T-helper 17 cell (primary cell): ENCODE measurements around the gene MYL7. TPM values are rescaled to one million over a fixed set of nuclear protein-coding genes. Genes with fewer than 3 reads are reported as not detected.

Experiments
- ATAC-seq: fragments of 150-1000 bp; cut with Tn5 transposase; 2 replicates; pipeline ENCODE4 v1.10.0; 2021; ENCODE audit warnings: mild to moderate bottlenecking, moderate library complexity
- DNase-seq, 3 donors: peaks; one replicate each; pipeline versions ENCODE4 v3.0.0 to v3.0.0-alpha.2; 2020 to 2021
- H3K9me3 ChIP-seq: one replicate; pipeline ENCODE4 v1.7.0; 2013; ENCODE audit warnings: low read length, mild to moderate bottlenecking; ENCODE audit not compliant: control insufficient read depth, poor library complexity, severe bottlenecking
- H3K27ac Mint-ChIP-seq: one replicate; pipeline ENCODE4 v1.8.0; 2022; ENCODE audit warnings: mild to moderate bottlenecking, moderate library complexity, mixed read lengths
- H3K27me3 Mint-ChIP-seq: one replicate; pipeline ENCODE4 v1.8.0; 2022; ENCODE audit warnings: mixed read lengths
- H3K36me3 Mint-ChIP-seq: one replicate; pipeline ENCODE4 v1.8.0; 2022; ENCODE audit warnings: low read depth, mixed read lengths
- H3K4me1 Mint-ChIP-seq: one replicate; pipeline ENCODE4 v1.8.0; 2022; ENCODE audit warnings: mild to moderate bottlenecking, mixed read lengths
- H3K4me3 Mint-ChIP-seq: one replicate; pipeline ENCODE4 v1.8.0; 2022; ENCODE audit warnings: mild to moderate bottlenecking, moderate library complexity, mixed read lengths
- total RNA-seq, 4 donors: library from RNA in 2 of 4; stranded (reverse) in 2 of 4; gene quantifications; one replicate each; pipeline ENCODE4 v1.2.3 and lab custom pipeline; 2022 to 2026

Gene MYL7
- total RNA-seq, 2 donors from 2014 or later = not detected

DNA sequence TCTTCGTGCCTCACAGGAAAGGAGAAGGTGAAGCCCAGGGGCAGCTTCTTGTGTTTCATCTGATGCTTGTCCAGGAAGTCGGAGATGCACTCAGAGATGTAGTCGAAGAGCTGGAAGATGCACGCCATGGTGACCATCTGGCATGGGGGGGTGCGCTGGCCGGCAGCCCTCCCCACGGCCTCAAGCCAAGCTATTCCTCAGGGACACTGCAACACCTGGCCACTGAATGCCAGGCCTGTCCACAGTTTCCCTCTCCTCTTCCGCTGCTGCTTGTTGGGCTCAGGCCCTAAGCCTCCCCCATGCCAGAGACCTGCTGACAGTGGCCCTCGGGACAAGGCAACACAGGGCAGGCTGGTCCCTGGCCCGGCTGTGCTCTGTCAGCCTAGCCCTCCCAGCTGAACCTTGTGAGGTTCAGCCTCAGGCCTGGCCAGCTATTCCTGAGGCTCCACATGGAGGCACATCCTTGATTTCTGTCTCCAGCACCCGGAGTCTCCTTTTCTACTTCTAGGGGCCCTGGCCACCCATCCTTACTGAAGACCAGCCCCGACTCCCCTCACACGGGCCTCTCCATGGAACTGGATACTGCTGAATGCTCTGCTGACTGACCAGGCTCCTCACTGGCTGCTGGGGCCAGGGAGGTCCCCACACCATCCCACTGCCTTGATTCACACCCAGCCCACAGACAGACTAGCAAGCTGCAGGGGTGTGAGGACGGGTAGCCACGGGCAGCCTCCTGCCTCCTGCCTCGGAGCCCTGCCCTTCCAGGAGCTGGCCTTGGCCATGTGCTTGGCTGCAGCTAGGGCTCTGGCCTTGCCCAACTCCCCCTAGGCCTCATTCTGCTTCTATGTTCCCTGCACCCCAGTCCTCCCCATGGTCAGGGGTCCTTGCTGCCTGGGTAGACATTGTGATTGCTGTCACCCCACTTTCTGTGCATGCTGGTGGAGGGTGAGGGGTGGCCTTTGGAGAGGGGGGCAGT lies 10.1 kb upstream of the MYL7 start:
- no peaks in the 10 kb centered on the region for H3K27me3 Mint-ChIP-seq
- H3K4me3 Mint-ChIP-seq = no peak overlapping the region
- ATAC-seq (no peak), DNase-seq (no peak)
- no peaks in the 10 kb centered on the region for H3K4me1 Mint-ChIP-seq
- peak overlapping the region; percentile 57 for H3K27ac Mint-ChIP-seq
- no peaks in the 10 kb centered on the region for H3K36me3 Mint-ChIP-seq
- no peaks in the 10 kb centered on the region for H3K9me3 ChIP-seq

DNA sequence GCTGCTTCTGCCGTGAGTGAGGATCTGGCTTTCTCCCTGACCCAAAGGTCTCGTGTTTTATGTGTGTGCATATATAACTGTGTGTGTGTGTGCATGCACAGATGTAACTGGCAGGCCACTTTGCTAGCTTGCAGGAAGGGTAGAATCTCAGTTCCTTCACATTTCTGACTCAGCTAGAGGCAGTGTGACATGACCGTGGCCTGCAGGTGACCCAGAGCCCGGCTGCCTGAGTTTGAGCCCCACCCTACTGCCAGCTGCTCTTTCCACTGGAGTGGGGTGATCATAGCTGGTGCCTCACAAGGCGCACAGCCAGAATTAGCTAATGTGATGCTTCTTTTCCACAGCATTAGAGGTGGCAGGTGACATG lies 9.3 kb upstream of the MYL7 start:
- H3K36me3 Mint-ChIP-seq = no peaks in the 10 kb centered on the region
- peaks cover under 1% of the 10 kb centered on the region for H3K4me1 Mint-ChIP-seq
- no peak for ATAC-seq
- H3K27me3 Mint-ChIP-seq = no peaks in the 10 kb centered on the region
- no peak overlapping the region for H3K27ac Mint-ChIP-seq
- no peaks in the 10 kb centered on the region for H3K9me3 ChIP-seq
- no peak for DNase-seq
- no peak overlapping the region for H3K4me3 Mint-ChIP-seq

DNA sequence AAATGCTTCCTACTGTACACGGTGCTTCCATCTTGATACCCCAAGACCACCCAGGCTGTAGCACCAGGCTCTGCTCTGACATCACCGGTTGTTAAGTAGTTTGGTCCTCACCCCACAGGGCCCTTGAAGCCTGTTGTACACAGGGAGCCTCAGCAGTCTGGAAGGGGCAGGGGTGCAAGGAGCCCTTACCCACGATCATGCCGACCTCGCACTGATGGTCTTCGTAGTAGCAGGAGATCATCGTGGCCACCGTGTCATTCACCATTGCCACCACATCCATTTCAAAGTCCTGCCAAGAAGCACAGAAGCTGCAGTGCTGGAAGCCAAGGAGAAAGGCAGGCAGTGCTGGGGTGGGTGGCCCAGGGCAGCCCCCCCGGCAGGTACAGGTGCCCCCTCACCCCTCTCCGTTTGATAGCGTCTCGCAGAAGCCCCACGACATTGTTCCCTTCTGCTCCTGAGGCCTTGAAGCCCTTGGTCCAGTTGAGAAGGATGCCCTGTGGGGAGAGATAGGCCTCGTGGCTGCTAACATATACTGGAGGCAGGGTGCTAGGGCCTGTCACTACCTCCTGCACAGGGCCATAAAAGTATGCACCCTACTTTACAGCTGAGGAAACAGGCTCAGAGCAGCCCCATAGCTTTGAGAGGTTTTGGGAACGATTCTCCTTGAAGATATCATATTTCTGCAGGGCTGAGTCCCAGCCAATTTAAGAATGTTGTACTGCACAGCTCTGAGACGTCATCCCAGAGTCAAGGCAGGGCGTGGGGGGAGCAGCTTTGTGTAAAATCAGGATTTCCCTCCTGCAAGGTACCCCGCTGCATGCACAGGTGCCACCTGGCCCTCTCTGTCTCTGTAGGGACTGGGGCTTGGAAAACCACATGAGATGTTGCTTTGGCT lies 8.7 kb upstream of the MYL7 start:
- Mint-ChIP-seq H3K27me3 (no peaks in the 10 kb centered on the region), H3K4me1 (peaks cover 6% of the 10 kb centered on the region), H3K27ac (no peak overlapping the region), H3K36me3 (no peaks in the 10 kb centered on the region), H3K4me3 (no peak overlapping the region)
- DNase-seq (no peak), ATAC-seq (no peak)
- H3K9me3 ChIP-seq = no peaks in the 10 kb centered on the region

DNA sequence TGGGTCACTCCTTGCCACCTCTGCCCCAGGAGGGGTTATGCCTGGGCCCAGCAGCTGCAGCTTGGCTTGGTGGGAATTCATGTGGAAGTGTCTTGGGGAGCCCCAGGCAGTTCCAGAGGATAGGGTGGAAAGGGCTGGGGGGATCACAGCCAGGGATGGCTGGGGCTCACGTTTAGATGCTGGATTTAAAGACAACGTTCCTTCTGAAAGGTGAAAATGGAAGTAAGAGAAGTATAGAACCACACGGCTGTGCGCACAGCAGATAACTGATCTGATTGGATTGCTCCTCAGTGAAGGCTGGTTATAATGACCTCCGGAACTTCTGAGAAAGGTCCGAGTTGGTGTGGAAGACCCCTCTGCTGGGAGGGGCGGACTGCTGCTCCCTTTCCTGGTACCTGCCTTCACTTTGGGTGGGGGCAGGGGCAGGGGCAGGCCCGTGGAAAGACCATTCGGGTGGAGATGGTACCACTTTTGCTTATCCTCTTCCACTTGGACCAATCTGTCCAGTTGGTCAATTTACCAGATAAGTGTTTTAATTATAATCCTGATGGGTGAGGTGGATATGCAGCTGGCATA lies 7.9 kb upstream of the MYL7 start:
- Mint-ChIP-seq H3K27me3 (no peaks in the 10 kb centered on the region), H3K4me3 (no peak overlapping the region), H3K27ac (no peak overlapping the region), H3K36me3 (no peaks in the 10 kb centered on the region), H3K4me1 (peaks cover 6% of the 10 kb centered on the region)
- DNase-seq (no peak), ATAC-seq (no peak)
- H3K9me3 ChIP-seq = no peaks in the 10 kb centered on the region

DNA sequence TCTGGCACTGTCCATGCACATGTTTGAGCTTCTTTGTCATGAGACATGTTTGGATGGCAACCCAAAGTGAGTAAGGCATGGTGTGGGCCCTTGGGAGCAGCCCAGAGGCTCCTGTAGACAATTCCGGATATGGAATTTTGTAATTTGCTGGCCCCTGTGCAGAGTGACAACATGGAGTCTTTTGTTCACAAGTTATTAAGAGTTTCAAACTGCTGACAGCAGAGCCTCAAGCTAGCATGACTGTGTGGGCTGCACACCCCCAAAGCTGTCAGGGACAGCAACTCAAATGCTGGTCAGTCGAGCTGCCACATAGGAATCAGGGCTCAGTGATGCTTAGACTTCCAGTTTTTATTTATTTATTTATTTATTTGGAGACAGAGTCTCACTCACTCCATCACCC lies 7.0 kb upstream of the MYL7 start:
- H3K36me3 Mint-ChIP-seq = no peaks in the 10 kb centered on the region

DNA sequence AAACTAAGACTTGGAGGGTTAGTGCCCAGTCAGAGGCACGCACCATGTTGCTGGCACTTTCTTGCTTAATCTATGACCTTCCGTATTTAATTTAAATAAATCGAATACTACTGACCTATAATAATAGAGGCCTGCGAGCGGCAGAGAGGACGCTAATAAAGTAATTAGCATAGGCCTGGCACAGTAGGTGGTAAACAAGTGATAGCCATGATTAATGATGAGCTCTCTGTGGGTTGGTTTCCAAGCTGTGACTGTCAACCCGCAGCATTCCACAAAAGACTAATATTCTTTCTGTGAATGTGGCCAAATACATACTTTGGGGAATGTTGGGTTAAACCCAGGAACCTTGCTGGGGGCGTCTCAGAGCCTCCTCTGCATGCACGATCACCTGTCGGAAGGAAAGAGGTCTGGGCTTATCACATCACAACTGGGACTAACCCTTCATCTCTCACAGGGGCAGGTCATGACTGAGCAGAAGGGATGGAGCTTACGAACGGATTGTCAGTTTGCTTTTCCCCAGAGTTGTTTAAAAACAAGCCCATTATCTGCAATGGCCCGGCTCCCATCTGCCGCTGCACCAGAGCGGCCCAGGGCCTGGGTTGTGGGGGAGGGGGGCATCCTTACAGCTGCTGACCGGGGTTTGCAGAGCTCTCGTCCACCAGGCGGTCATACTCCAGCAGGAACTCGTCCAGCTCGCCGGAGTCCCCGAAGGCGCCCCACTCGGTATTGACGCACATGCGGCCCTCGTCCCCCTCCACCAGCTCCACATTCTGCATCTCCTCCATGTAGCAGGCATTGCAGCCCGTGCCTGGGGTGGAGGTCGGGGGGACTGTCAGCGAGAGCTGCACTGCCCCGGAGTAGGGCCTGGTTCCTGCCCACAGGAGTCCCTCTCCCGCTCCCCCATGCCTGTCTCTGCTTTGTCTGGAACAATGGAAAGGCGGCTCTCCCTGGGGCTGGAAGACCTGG lies 6.2 kb upstream of the MYL7 start:
- H3K4me3 Mint-ChIP-seq = peak overlapping the region; percentile 61
- no peaks in the 10 kb centered on the region for H3K27me3 Mint-ChIP-seq
- H3K27ac Mint-ChIP-seq = no peak overlapping the region
- H3K9me3 ChIP-seq = no peaks in the 10 kb centered on the region
- H3K4me1 Mint-ChIP-seq = peaks cover 6% of the 10 kb centered on the region
- ATAC-seq = no peak
- H3K36me3 Mint-ChIP-seq = no peaks in the 10 kb centered on the region
- no peak for DNase-seq

More for the DNA sequence above, 7.0 kb upstream of the MYL7 start:
- no peaks in the 10 kb centered on the region for H3K27me3 Mint-ChIP-seq
- no peaks in the 10 kb centered on the region for H3K9me3 ChIP-seq
- ATAC-seq = no peak
- no peak for DNase-seq
- no peak overlapping the region for H3K27ac Mint-ChIP-seq
- peaks cover 6% of the 10 kb centered on the region for H3K4me1 Mint-ChIP-seq
- H3K4me3 Mint-ChIP-seq = peak overlapping the region; percentile 61

DNA sequence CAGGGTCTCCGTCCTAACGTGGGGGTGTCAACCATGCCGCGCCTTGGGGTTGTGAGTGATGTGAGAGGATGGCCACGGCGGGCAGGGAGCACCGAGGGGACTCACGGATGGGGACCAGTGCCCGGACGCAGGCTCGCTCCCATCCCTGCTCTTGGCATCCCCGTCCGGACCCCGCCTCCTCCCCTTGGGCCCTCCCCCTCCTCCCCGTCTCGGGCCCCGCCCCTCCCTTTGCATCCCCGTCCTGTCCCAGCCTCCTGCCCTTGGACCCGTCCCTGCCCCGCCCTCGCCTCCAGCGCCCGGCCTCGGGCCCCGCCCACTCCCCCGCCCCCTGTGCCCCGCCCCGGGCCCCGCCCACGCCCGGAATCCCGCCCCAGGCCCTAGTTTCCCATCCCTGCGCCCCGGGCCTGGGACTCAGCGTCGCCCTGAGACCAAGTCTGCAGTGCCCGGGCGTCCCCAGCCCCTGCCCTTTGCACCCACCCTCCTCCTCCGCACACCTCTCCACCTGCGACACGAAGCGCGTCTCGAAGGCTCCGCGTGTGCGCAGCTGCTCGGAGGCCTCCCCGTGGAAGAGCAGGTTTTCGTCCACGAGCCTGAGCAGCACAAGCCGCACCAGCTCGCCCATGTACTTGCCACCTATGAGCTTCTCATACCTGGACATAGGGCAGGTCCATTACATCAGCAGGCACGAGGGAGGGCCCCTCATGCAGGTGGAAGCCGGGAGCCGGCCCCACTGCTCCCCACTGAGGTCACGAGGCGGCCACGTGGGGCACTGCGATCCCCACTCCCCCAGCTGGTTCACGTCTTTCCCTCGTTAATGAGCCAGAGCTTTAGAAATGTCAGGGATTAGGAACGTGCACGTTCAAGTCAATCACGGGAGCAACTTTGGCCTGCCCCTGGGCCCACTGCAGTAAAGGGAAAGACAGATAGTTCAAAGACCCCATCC lies 5.1 kb upstream of the MYL7 start:
- ATAC-seq = peak; percentile 73
- no peak overlapping the region for H3K27ac Mint-ChIP-seq
- no peaks in the 10 kb centered on the region for H3K36me3 Mint-ChIP-seq
- H3K4me1 Mint-ChIP-seq = peaks cover 6% of the 10 kb centered on the region
- H3K9me3 ChIP-seq = no peaks in the 10 kb centered on the region
- H3K27me3 Mint-ChIP-seq = no peaks in the 10 kb centered on the region
- peak overlapping the region; percentile 83 for H3K4me3 Mint-ChIP-seq
- DNase-seq = peak; percentile 18 to 67 (median 56)

DNA sequence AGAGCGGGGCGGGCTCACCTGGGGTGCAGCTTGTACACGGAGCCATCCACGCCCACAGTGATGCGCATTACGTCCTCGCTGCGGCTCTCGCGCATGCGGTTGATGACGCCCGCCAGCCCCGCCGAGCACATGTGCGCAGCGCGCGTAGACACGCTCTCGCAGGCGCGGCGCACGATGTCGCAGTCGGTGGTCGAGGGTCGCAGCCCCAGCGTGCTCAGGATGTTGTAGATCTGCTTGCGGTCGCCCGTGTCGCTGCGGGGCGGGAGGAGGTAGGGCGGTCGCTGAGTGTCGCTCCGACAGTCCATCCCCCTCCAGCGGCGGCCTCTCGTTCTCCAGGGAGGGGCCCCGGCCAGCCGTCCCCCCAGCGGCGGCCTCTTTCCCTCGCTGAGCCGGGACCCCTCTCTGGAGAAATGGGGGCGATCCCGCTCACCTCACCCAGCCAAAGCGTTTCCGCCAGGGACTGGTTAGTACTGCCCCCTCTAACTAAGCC lies 4.4 kb upstream of the MYL7 start:
- Mint-ChIP-seq H3K27ac (no peak overlapping the region), H3K36me3 (no peaks in the 10 kb centered on the region), H3K27me3 (no peaks in the 10 kb centered on the region), H3K4me3 (peak overlapping the region; percentile 83), H3K4me1 (peaks cover 6% of the 10 kb centered on the region)
- DNase-seq = peak; percentile 40 to 43 (median 41)
- peak; percentile 81 for ATAC-seq
- H3K9me3 ChIP-seq = no peaks in the 10 kb centered on the region

DNA sequence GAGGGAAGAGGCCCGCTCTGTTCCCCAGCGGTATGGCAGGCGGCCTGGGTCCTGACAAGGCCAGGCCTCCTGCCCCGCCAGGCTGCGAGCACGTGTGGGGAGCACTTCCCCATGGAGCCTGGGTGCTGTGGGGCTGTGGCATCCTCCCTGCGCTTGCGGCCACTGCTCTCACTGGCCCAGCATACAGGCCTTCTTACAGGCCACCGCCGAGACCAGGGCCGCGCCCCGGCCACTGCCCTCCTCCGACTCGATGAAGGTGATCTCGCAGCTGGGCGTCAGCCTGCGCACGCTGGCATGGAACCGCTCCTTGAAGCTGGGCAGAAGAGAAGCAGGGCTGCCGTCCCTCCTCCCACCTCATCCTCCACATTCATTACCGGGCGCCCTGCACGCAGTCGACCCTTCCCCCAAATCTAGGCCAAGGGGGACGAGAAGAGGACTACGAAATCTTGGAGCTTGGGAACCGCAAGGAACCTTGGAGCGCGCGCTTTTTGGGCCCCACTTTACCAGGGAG lies 3.9 kb upstream of the MYL7 start:
- no peak for ATAC-seq
- DNase-seq = no peak
- H3K27me3 Mint-ChIP-seq = no peaks in the 10 kb centered on the region
- H3K27ac Mint-ChIP-seq = no peak overlapping the region
- H3K36me3 Mint-ChIP-seq = no peaks in the 10 kb centered on the region
- H3K9me3 ChIP-seq = no peaks in the 10 kb centered on the region
- H3K4me3 Mint-ChIP-seq = peak overlapping the region; percentile 83
- H3K4me1 Mint-ChIP-seq = peaks cover 6% of the 10 kb centered on the region

DNA sequence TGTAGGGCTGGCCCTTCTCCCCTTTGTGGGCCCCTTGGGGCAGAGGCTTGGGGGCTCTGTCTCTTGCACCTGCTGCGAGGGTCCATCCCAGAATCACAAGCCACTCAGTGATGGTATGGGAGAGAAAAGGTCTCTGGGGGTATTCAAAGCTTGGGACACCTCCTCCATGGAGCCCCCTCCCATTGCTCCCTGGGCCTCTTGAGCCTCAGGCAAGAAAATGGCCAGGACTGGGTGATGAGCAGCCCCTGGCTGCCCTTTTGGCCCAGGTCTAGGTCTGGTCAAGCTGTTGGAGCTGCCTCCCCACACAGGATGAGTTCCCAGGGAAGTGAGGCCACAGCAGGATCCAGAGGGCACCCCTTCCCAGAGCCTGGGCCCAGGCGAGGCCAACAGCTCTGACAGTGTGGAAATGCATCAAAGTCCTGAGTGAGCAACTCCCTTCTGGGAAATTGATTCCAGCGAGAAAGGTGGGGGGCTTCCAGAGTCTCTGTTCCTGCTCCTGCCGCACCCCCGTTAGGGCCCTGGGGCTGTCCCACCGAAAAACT lies 3.4 kb upstream of the MYL7 start:
- Mint-ChIP-seq H3K36me3 (no peaks in the 10 kb centered on the region), H3K4me3 (peak overlapping the region; percentile 33), H3K27ac (no peak overlapping the region), H3K4me1 (peaks cover 6% of the 10 kb centered on the region), H3K27me3 (no peaks in the 10 kb centered on the region)
- DNase-seq (no peak), ATAC-seq (no peak)
- H3K9me3 ChIP-seq = no peaks in the 10 kb centered on the region

DNA sequence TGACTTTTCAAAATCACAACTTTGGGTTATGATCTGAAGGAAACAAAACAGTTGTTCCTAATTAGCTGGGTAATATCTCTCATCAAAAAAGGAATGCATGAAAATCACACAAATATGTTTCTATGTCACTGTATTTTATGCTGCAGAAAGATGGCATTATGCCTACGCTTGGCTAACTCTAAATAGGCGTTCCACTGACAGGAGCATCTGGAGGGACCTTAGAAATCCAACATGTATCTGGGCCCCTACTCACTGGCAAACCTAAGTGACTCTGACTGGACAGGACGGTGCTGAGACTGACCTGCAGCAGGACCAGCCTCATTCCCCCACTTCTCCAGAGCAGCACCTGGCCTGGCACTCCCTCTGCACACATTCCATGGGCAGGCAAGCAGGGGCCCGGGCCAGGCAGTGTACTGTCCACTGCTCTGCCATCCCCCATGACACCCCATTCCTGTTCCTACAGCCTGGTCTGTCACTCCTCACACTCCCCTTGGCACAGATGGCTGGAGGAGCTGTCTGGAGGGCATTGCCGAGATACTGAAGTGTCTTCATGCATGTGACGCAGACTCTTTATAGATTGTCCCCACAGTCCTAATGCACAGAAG lies 2.6 kb upstream of the MYL7 start:
- no peaks in the 10 kb centered on the region for H3K27me3 Mint-ChIP-seq
- no peak overlapping the region for H3K27ac Mint-ChIP-seq
- no peaks in the 10 kb centered on the region for H3K9me3 ChIP-seq
- ATAC-seq (no peak), DNase-seq (no peak)
- H3K4me1 Mint-ChIP-seq = peaks cover 6% of the 10 kb centered on the region
- no peaks in the 10 kb centered on the region for H3K36me3 Mint-ChIP-seq
- H3K4me3 Mint-ChIP-seq = no peak overlapping the region
